Measurements from ENCODE around the gene PLA1A.
"Not testable (repeated sequence)": the region's sequence is repeated elsewhere in the genome, so short reads cannot be mapped to it uniquely, and the experiment has no call there.

PLA1A gene

DNA sequence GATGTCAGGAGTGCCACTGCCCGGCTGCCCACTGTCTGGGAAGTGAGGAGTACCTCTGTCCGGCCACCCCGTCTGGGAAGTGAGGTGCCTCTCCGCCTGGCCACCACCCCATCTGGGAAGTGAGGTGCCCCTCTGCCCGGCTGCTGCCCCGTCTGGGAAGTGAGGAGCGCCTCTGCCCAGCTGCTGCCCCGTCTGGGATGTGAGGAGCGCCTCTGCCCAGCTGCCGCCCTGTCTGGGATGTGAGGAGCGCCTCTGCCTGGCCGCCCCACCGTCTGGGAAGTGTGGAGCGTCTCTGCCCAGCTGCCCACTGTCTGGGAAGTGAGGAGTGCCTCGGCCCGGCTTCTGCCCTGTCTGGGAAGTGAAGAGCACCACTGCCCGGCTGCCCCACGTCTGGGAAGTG, 76.2 kb downstream of the PLA1A start:
- 91 to 92% methylated on average over 18 of the region's 18 CpGs for WGBS, 2 experiments
- Histone ChIP-seq H3K9me3 (ENCODE audit: control insufficient read depth, low read length) (peaks cover 2% of the 10 kb centered on the region), H3K36me3 (ENCODE audit: control insufficient read depth, insufficient read depth, low read length) (peaks cover 17% of the 10 kb centered on the region), H3K4me1 (ENCODE audit: control insufficient read depth, insufficient read depth, low read length) (peaks cover 6% of the 10 kb centered on the region), H3K27me3 (ENCODE audit: control insufficient read depth, insufficient read depth, low read length, poor library complexity, severe bottlenecking) (no peaks in the 10 kb centered on the region), H3K27ac (ENCODE audit: insufficient read depth, low read depth, low read length, poor library complexity, severe bottlenecking) (no peak overlapping the region), H3K4me3 (ENCODE audit: insufficient read depth, low read depth, low read length) (no peak overlapping the region)

DNA sequence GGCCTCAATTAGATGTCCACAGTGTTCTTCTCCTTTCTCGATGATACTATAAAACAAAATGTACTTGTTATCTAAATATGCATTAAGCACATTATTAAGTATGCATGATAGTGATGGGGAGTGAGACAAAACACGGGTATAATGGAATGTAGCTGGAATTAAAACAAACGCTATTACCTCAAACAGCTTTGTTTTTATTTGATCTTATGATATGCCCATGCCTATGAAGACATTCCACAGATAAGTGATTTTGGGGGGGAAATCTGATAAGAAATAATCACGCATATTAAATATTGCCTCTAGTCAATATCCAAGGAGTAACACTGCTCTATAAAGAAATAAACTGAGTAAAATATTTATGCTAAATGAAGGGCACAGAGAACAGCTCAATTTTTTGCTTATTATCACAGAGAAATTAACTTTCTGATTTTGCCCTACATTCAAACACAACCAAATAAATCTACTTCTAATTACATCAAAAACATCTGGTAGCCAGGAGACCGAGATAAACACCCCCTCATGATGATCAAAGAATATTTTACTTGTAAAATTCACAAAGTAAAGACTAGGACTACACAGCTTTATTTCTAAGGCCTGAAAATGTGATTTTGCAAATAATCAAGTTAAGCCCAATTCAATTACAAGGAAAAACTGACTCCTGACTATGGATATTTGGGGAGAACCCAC, 77.6 kb downstream of the PLA1A start:
- Histone ChIP-seq H3K27ac (ENCODE audit: insufficient read depth, low read depth, low read length, poor library complexity, severe bottlenecking) (no peak overlapping the region), H3K4me1 (ENCODE audit: control insufficient read depth, insufficient read depth, low read length) (peaks cover 6% of the 10 kb centered on the region), H3K27me3 (ENCODE audit: control insufficient read depth, insufficient read depth, low read length, poor library complexity, severe bottlenecking) (no peaks in the 10 kb centered on the region), H3K9me3 (ENCODE audit: control insufficient read depth, low read length) (peaks cover 2% of the 10 kb centered on the region), H3K4me3 (ENCODE audit: insufficient read depth, low read depth, low read length) (no peak overlapping the region), H3K36me3 (ENCODE audit: control insufficient read depth, insufficient read depth, low read length) (peaks cover 17% of the 10 kb centered on the region)
- 75 to 96% methylated on average over 1 to 4 of the region's 5 CpGs for WGBS, 2 experiments

DNA sequence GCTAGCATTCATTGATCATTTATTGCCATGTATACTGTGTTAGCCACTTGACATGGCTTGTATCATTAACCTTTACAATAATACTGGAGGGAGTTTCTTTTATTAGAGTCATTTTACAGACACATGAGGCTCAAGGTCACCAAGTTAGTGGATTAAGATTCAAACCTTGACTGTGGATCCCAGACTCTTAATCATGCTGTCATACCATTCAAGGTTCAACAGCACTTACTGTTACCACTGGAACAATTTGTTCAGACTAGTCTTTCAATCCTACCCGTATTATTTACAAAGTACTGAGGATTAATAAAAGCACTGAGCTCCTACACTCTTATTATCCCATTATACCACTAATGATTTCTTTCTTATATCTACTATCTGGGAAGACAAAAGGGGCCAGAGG, 78.3 kb downstream of the PLA1A start:
- Histone ChIP-seq H3K4me3 (ENCODE audit: insufficient read depth, low read depth, low read length) (peak overlapping the region; percentile 69), H3K27ac (ENCODE audit: insufficient read depth, low read depth, low read length, poor library complexity, severe bottlenecking) (no peak overlapping the region), H3K27me3 (ENCODE audit: control insufficient read depth, insufficient read depth, low read length, poor library complexity, severe bottlenecking) (no peaks in the 10 kb centered on the region), H3K4me1 (ENCODE audit: control insufficient read depth, insufficient read depth, low read length) (peaks cover 6% of the 10 kb centered on the region), H3K36me3 (ENCODE audit: control insufficient read depth, insufficient read depth, low read length) (peaks cover 17% of the 10 kb centered on the region), H3K9me3 (ENCODE audit: control insufficient read depth, low read length) (peaks cover 2% of the 10 kb centered on the region)
- WGBS, 2 experiments, result 88 to 94% methylated on average over 1 of the region's 1 CpG

DNA sequence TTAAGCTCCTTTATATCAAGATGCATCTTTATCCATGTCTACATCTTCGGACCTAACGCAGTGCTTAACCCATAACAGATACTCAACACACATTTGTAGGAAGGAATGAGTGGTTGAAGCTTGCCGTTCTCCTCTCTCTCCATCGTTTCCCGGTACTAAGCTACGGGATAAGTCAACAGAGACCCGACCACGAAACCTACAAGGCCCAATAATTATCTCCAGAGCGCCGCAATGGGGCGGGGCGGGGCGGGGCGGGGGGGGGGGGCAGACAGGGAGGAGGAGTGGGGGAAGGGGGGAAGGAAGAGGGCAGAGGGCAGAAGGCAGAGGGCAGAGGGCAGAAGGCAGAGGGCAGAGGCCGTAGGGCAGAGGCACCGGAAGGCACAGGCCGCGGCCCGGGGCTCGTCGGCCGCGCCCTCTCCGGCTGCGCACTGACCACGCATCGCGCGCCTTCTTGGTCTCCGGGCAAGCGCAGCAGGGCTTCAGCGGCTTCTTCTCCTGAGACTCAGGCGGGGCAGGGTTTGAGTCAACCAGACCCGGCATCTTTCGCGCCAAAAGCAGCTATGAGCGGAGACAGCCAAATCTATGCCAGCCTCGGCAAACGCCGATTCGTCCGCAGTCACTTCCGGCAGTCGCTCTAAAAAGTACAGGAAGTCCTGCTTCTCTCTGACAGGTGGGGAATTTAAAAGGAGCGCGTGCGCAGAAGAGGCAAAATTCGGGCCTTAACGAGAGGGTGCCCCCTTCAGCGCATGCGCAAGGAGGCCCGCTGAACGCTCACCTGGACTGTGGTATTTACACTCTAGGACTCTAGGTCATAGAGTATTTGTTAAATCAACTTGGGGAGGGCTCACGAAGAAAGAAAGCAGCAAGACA, 79.3 kb downstream of the PLA1A start, which contains the start of gene COX17:
Gene COX17 (minus strand): TSS at position 636 of the 870 bp plus-strand sequence. CDS start 96 bp downstream, at position 540.
- WGBS, 2 experiments, result 1% methylated on average over 45 to 54 of the region's 54 CpGs
- Histone ChIP-seq H3K27me3 (ENCODE audit: control insufficient read depth, insufficient read depth, low read length, poor library complexity, severe bottlenecking) (no peaks in the 10 kb centered on the region), H3K27ac (ENCODE audit: insufficient read depth, low read depth, low read length, poor library complexity, severe bottlenecking) (no peak within 1 kb of the TSS), H3K4me1 (ENCODE audit: control insufficient read depth, insufficient read depth, low read length) (peaks cover 6% of the 10 kb centered on the region), H3K4me3 (ENCODE audit: insufficient read depth, low read depth, low read length) (peak within 1 kb of the TSS; percentile 69), H3K9me3 (ENCODE audit: control insufficient read depth, low read length) (peaks cover 2% of the 10 kb centered on the region), H3K36me3 (ENCODE audit: control insufficient read depth, insufficient read depth, low read length) (peaks cover 12% of the 10 kb centered on the region)

GRCh38 chr3:119677641-119677934, 79.9 kb downstream of the PLA1A start:
- Histone ChIP-seq H3K27me3 (ENCODE audit: control insufficient read depth, insufficient read depth, low read length, poor library complexity, severe bottlenecking) (no peaks in the 10 kb centered on the region), H3K9me3 (ENCODE audit: control insufficient read depth, low read length) (peaks cover 2% of the 10 kb centered on the region), H3K36me3 (ENCODE audit: control insufficient read depth, insufficient read depth, low read length) (peaks cover 12% of the 10 kb centered on the region), H3K4me1 (ENCODE audit: control insufficient read depth, insufficient read depth, low read length) (peaks cover 6% of the 10 kb centered on the region), H3K27ac (ENCODE audit: insufficient read depth, low read depth, low read length, poor library complexity, severe bottlenecking) (no peak overlapping the region), H3K4me3 (ENCODE audit: insufficient read depth, low read depth, low read length) (peak overlapping the region; percentile 69)
- 19 to 23% methylated on average over 6 of the region's 6 CpGs for WGBS, 2 experiments

- not testable (repeated sequence) for H3K4me1 ChIP-seq (ENCODE audit: control insufficient read depth, insufficient read depth, low read length); H3K9me3 ChIP-seq (ENCODE audit: control insufficient read depth, low read length); H3K4me3 ChIP-seq (ENCODE audit: insufficient read depth, low read depth, low read length); H3K27ac ChIP-seq (ENCODE audit: insufficient read depth, low read depth, low read length, poor library complexity, severe bottlenecking); H3K27me3 ChIP-seq (ENCODE audit: control insufficient read depth, insufficient read depth, low read length, poor library complexity, severe bottlenecking)
- peaks cover 10% of the 10 kb centered on the region for H3K36me3 ChIP-seq (ENCODE audit: control insufficient read depth, insufficient read depth, low read length)
- WGBS, 2 experiments, result 94 to 96% methylated on average over 10 of the region's 10 CpGs
Measured at GRCh38 chr3:119678209-119678608, 80.5 kb downstream of the PLA1A start.
